SH-SY5Y (cell line): ENCODE measurements around the gene SMTN.

ENCODE experiments used
- GATA2 ChIP-seq: IDR thresholded peaks from 2 replicates; pipeline ENCODE4 v1.6.1; 2011; ENCODE audit warnings: mild to moderate bottlenecking, low read depth, low read length
- GATA3 ChIP-seq: IDR thresholded peaks from 2 replicates; pipeline ENCODE4 v1.6.1; 2011; ENCODE audit warnings: low read depth, mild to moderate bottlenecking, low read length, moderate library complexity

DNA sequence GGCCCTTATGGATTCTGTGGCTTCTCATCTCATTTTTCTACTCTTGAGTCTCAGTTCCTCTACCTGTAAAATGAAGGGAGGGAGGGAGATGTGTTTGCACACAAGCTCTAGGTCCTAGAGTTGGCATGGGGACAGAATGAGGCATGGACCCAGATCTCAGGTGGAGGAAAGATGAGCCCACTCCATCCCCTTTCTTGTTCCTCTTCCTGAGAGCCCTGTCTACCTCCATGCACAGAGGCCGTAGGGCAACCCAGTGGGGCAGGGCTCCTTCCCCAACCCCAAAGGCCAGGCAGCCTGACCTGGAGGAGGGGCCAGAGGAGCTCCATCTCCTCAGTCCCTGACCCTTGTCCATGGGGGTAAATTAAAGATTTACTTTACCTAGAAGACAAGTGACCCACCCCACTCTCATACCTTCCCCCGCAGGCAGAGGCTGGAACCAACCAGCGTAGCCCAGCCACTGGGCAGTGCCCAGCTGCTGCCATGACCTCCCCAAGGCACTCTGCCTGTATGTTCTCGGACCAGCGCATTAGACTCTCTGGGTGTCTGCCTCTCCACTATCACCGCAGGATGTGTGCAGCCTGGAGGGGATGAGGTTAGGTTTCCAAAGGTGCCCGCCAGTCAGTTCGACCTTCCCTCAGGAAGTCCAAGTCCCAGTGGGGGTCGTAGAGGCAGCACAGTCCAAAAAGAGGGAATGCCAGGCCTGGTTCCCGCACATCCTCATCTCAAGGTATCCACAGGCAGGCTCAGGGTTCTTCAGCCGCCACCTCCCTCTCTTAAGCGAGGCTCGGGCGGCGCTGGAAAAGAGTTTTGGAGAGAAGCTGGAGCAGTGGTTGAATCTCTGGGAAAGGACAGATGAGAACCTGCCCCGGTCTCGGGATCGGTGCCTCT is 3.0 kb downstream of the SMTN start:
- TF ChIP-seq GATA2 (no peak), GATA3 (no peak)
